OCI-LY7 (cell line): ENCODE results near the gene SCAF8. TPM values are rescaled to one million over a fixed set of nuclear protein-coding genes. Genes with fewer than 3 reads are reported as not detected.

Experiments
- BruUV-seq: library from RNA; stranded (reverse); fragments of 400-500 nt; replicated peaks from 2 replicates; lab custom pipeline; 2021; lab: Mats Ljungman, UMichigan
- CTCF ChIA-PET: fragments of 300-600 bp; sonication (Branson Sonifier 250); formaldehyde crosslinking; loops from one replicate; lab custom pipeline; 2022; ENCODE audit warnings: antibody characterized with exemption; ENCODE audit not compliant: unreplicated experiment; lab: Charles Lee
- POLR2A ChIA-PET: fragments of 300-600 bp; sonication (Branson Sonifier 250); formaldehyde crosslinking; loops from one replicate; lab custom pipeline; 2022; ENCODE audit warnings: antibody characterized with exemption; lab: Charles Lee
- DNase-seq: peaks from one replicate; pipeline ENCODE4 v3.0.0-alpha.2; 2015; ENCODE audit warnings: low spot score
- H2AFZ ChIP-seq: fragments of 200-600 bp; sonication (generic), shearing (Covaris generic); 2 replicates; pipeline ENCODE4 v1.6.1; 2014; ENCODE audit warnings: mild to moderate bottlenecking, antibody characterized with exemption, low read length, moderate library complexity
- H3K27ac ChIP-seq: fragments of 200-600 bp; sonication (generic); 2 replicates; pipeline ENCODE4 v1.5.1; 2014; ENCODE audit warnings: mixed run types, low read depth, mild to moderate bottlenecking, moderate library complexity, low read length, inconsistent platforms; ENCODE audit not compliant: poor library complexity, severe bottlenecking
- H3K36me3 ChIP-seq: fragments of 200-600 bp; sonication (generic); 2 replicates; pipeline ENCODE4 v1.6.1; 2014; ENCODE audit warnings: mild to moderate bottlenecking, antibody characterized with exemption, low read length, moderate library complexity, mixed read lengths; ENCODE audit not compliant: insufficient read depth
- H3K4me1 ChIP-seq: fragments of 200-600 bp; sonication (generic); 2 replicates; pipeline ENCODE4 v1.5.1; 2014; ENCODE audit warnings: mild to moderate bottlenecking, low read length; ENCODE audit not compliant: insufficient read depth, poor library complexity, severe bottlenecking
- H3K4me2 ChIP-seq: fragments of 200-600 bp; sonication (generic); 2 replicates; pipeline ENCODE4 v1.6.1; 2014; ENCODE audit warnings: mild to moderate bottlenecking, low read length
- H3K4me3 ChIP-seq: fragments of 200-600 bp; sonication (generic); 2 replicates; pipeline ENCODE4 v1.5.1; 2014; ENCODE audit warnings: mild to moderate bottlenecking, low read depth, low read length; ENCODE audit not compliant: poor library complexity, severe bottlenecking
- H3K79me2 ChIP-seq: fragments of 200-600 bp; sonication (generic); 2 replicates; pipeline ENCODE4 v1.6.1; 2016; ENCODE audit warnings: low read depth, mild to moderate bottlenecking, low read length, moderate library complexity, mixed read lengths; ENCODE audit not compliant: insufficient read depth
- H3K9me2 ChIP-seq: fragments of 200-600 bp; sonication (generic); 2 replicates; pipeline ENCODE4 v1.6.1; 2016; ENCODE audit warnings: mild to moderate bottlenecking, low read length, mixed read lengths; ENCODE audit not compliant: insufficient read depth
- H3K9me3 ChIP-seq: fragments of 200-600 bp; sonication (generic); 2 replicates; pipeline ENCODE4 v1.6.1; 2014; ENCODE audit warnings: mild to moderate bottlenecking, mixed run types, low read length, mixed read lengths
- H4K20me1 ChIP-seq: fragments of 200-600 bp; sonication (generic); 2 replicates; pipeline ENCODE4 v1.6.1; 2014; ENCODE audit warnings: mild to moderate bottlenecking, antibody characterized with exemption, low read length, moderate library complexity, mixed read lengths; ENCODE audit not compliant: insufficient read depth
- EZH2phosphoT487 ChIP-seq: fragments of 200-600 bp; sonication (generic); IDR thresholded peaks from 2 replicates; pipeline ENCODE4 v1.6.1; 2018; ENCODE audit warnings: low read depth, borderline replicate concordance, mild to moderate bottlenecking, mixed run types, antibody characterized with exemption, low read length, moderate library complexity, mixed read lengths
- intact Hi-C: fragments of 100-400 bp; cut with micrococcal nuclease; formaldehyde crosslinking; loops from one replicate; pipeline ENCODE4 v1.10.0; 2022; ENCODE audit not compliant: unreplicated experiment
- total RNA-seq, 2 experiments: library from RNA; depleted of rRNA in 1 of 2; stranded (reverse); fragments of >200 nt in 1 of 2; shearing (Covaris generic) in 1 of 2; gene quantifications; 2 replicates each; pipeline ENCODE4 v1.2.3, GENCODE V29; 2014 to 2022
- TF ChIP-seq, protein P1 (sequence below): fragments of 200-600 bp; sonication (generic); conservative IDR thresholded peaks from 2 replicates; pipeline ENCODE4 v1.5.1; 2014; ENCODE audit warnings: mild to moderate bottlenecking, antibody characterized with exemption, low read length, moderate library complexity, mixed read lengths

The SCAF8 gene
- total RNA-seq, 2 experiments from 2014 or later: 25.8 to 47.0 TPM

DNA sequence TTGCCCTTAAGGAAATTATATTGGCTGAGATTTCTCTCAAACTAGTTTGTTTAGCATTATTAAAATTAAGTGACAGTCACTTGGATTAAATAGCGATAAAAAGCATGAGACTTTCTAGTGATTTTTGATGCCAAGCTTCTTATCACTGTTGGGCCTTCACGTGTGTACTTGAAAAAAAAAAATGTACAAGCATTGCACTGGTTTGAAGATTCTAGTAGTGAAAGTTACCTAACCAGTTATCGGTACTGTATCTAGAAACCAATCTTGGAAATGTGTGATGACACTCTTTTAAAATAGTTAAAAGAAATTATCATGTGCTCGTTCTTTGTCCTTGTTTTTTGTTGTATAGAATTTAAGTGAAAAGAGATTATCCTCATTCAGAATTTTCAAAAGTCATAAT lies 102.1 kb downstream of the SCAF8 start:
- H3K9me2 ChIP-seq: no peaks in the 10 kb centered on the region
- peaks cover 58% of the 10 kb centered on the region for H3K36me3 ChIP-seq
- H3K27ac ChIP-seq: no peak overlapping the region
- peaks cover 60% of the 10 kb centered on the region; the same call in 1 of the 2 replicates for H3K79me2 ChIP-seq
- H3K4me3 ChIP-seq: no peak overlapping the region
- DNase-seq: no peak
- ChIA-PET CTCF (no interaction called here), POLR2A (interaction anchor here (0.6 kb wide), 2 partner anchors 26 to 337 kb away, joined by 3 to 6 read pairs; no protein-coding TSS in a partner anchor)
- TF ChIP-seq, protein P1, sequence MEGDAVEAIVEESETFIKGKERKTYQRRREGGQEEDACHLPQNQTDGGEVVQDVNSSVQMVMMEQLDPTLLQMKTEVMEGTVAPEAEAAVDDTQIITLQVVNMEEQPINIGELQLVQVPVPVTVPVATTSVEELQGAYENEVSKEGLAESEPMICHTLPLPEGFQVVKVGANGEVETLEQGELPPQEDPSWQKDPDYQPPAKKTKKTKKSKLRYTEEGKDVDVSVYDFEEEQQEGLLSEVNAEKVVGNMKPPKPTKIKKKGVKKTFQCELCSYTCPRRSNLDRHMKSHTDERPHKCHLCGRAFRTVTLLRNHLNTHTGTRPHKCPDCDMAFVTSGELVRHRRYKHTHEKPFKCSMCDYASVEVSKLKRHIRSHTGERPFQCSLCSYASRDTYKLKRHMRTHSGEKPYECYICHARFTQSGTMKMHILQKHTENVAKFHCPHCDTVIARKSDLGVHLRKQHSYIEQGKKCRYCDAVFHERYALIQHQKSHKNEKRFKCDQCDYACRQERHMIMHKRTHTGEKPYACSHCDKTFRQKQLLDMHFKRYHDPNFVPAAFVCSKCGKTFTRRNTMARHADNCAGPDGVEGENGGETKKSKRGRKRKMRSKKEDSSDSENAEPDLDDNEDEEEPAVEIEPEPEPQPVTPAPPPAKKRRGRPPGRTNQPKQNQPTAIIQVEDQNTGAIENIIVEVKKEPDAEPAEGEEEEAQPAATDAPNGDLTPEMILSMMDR: no peak
- no peak for TF ChIP-seq EZH2phosphoT487
- H2AFZ ChIP-seq: no peak overlapping the region
- H3K9me3 ChIP-seq: no peaks in the 10 kb centered on the region
- H4K20me1 ChIP-seq: peaks cover 14% of the 10 kb centered on the region; the same call in 1 of the 2 replicates
- BruUV-seq: no TSS peak
- intact Hi-C loops: no loop called here
- peaks cover 8% of the 10 kb centered on the region for H3K4me1 ChIP-seq
- no peak overlapping the region for H3K4me2 ChIP-seq

DNA sequence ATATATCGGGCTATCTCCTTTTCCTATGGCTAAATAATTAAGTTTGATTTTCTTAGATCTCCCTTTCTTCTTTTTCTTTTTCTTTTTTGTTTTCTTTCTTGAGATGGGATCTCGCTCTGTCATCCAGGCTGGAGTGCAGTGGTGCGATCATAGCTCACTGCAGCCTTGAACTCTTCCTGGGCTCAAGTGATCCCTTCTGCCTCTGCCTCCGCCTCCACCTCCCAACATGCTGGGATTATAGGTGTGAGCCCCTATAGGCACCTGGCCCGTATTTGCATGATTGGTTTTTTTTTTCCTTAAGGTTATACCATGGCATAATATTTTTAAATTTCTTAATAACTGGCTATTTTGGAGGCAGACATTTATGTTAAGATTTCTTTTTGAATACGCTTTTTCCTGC lies 106.3 kb downstream of the SCAF8 start:
- Histone ChIP-seq H3K4me2 (no peak overlapping the region), H3K9me3 (no peaks in the 10 kb centered on the region), H2AFZ (no peak overlapping the region), H3K27ac (no peak overlapping the region), H3K79me2 (peaks cover 79% of the 10 kb centered on the region; the same call in 1 of the 2 replicates), H3K36me3 (peaks cover 27% of the 10 kb centered on the region), H4K20me1 (peaks cover 14% of the 10 kb centered on the region; the same call in 1 of the 2 replicates), H3K4me1 (peaks cover 8% of the 10 kb centered on the region), H3K9me2 (no peaks in the 10 kb centered on the region), H3K4me3 (no peak overlapping the region)
- intact Hi-C loops: no loop called here
- ChIA-PET POLR2A (interaction anchor here (0.6 to 1.2 kb wide), 2 partner anchors 8 to 9 kb away, joined by 3 read pairs; no protein-coding TSS in a partner anchor), CTCF (no interaction called here)
- BruUV-seq: no TSS peak
- DNase-seq: no peak
- no peak for TF ChIP-seq EZH2phosphoT487
- TF ChIP-seq, protein P1: no peak

DNA sequence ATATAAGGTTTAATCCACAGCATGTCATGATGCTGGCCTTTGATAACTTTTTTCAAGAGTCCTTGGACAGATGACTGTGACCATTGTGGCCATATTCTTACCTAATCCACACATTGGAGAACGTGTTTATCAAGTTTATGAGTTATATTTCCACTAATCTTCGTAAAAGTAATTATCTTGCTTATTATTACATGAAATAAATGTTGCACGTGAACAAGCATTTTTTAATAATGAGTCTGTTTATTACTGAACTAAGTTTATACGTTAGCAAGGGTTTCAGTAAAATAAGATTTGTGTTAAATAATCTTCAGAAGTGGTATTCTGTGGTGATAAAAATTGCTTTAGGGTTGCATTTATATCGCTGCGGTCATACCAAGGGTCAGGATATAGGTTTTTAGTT lies 107.1 kb downstream of the SCAF8 start:
- peaks cover 71% of the 10 kb centered on the region; the same call in 1 of the 2 replicates for H3K79me2 ChIP-seq
- H3K27ac ChIP-seq: no peak overlapping the region
- no peak overlapping the region for H3K4me3 ChIP-seq
- ChIA-PET POLR2A (no interaction called here), CTCF (no interaction called here)
- H3K4me2 ChIP-seq: no peak overlapping the region
- no peaks in the 10 kb centered on the region for H3K9me3 ChIP-seq
- H3K36me3 ChIP-seq: peaks cover 19% of the 10 kb centered on the region
- peaks cover 9% of the 10 kb centered on the region; the same call in 1 of the 2 replicates for H4K20me1 ChIP-seq
- no peak for DNase-seq
- peaks cover 8% of the 10 kb centered on the region for H3K4me1 ChIP-seq
- intact Hi-C loops: no loop called here
- TF ChIP-seq, protein P1: no peak
- no peak for TF ChIP-seq EZH2phosphoT487
- H3K9me2 ChIP-seq: no peaks in the 10 kb centered on the region
- BruUV-seq: no TSS peak
- H2AFZ ChIP-seq: no peak overlapping the region
